SU-DHL-6 (cell line): ENCODE data around the gene CACNG5.

Experiments used
- H2AFZ ChIP-seq: fragments of 200-600 bp; sonication (generic); 2 replicates; pipeline ENCODE4 v1.6.1; 2014; ENCODE audit warnings: low read depth, mild to moderate bottlenecking, moderate library complexity, mixed read lengths, antibody characterized with exemption, low read length; ENCODE audit not compliant: severe bottlenecking
- H3F3A ChIP-seq: fragments of 200-600 bp; shearing (Covaris generic); 2 replicates; pipeline ENCODE4 v1.6.0; 2016; ENCODE audit warnings: antibody characterized with exemption, mild to moderate bottlenecking; ENCODE audit not compliant: insufficient read depth
- H3K27ac ChIP-seq: fragments of 200-600 bp; sonication (generic); 2 replicates; pipeline ENCODE4 v1.5.1; 2016; ENCODE audit warnings: low read depth, mild to moderate bottlenecking, low read length, moderate library complexity, mixed read lengths
- H3K27me3 ChIP-seq: fragments of 200-600 bp; sonication (generic), shearing (Covaris generic); 2 replicates; pipeline ENCODE4 v1.6.0; 2014; ENCODE audit warnings: mild to moderate bottlenecking, low read length
- H3K36me3 ChIP-seq: fragments of 200-600 bp; sonication (generic); 2 replicates; pipeline ENCODE4 v1.6.1; 2014; ENCODE audit warnings: mild to moderate bottlenecking, low read length, mixed read lengths
- H3K4me2 ChIP-seq: fragments of 300-600, 200-600 bp; shearing (Covaris generic), sonication (generic); 2 replicates; pipeline ENCODE4 v1.6.0; 2014; ENCODE audit warnings: low read length, low read depth, mild to moderate bottlenecking; ENCODE audit not compliant: poor library complexity, severe bottlenecking
- H3K4me3 ChIP-seq: fragments of 200-600 bp; sonication (generic); 2 replicates; pipeline ENCODE4 v1.5.1; 2014; ENCODE audit warnings: antibody characterized with exemption, low read length, mild to moderate bottlenecking, mixed read lengths; ENCODE audit not compliant: insufficient read depth, poor library complexity, severe bottlenecking
- H3K79me2 ChIP-seq: fragments of 200-600 bp; sonication (generic); 2 replicates; pipeline ENCODE4 v1.6.1; 2014; ENCODE audit warnings: mild to moderate bottlenecking, low read length, moderate library complexity; ENCODE audit not compliant: insufficient read depth
- H3K9ac ChIP-seq: fragments of 200-600 bp; sonication (generic); 2 replicates; pipeline ENCODE4 v1.7.0; 2014; ENCODE audit warnings: mild to moderate bottlenecking, low read length
- H3K9me2 ChIP-seq: fragments of 200-600 bp; sonication (generic); replicated peaks from 2 replicates; pipeline ENCODE4 v1.6.1; 2014; ENCODE audit warnings: low read length; ENCODE audit not compliant: insufficient read depth
- H3K9me3 ChIP-seq: fragments of 200-600 bp; sonication (generic); 2 replicates; pipeline ENCODE4 v1.6.1; 2014; ENCODE audit warnings: low read length, mixed read lengths; ENCODE audit not compliant: insufficient read depth
- H4K20me1 ChIP-seq: fragments of 200-600 bp; sonication (generic); 2 replicates; pipeline ENCODE4 v1.6.1; 2014; ENCODE audit warnings: low read depth, mild to moderate bottlenecking, antibody characterized with exemption, low read length, moderate library complexity, mixed read lengths
- CTCF ChIP-seq: fragments of 200-600 bp; sonication (generic); IDR thresholded peaks from one replicate; pipeline ENCODE4 v1.5.1; 2017; ENCODE audit warnings: antibody characterized with exemption, mild to moderate bottlenecking, low read length, moderate library complexity; ENCODE audit not compliant: insufficient read depth, poor library complexity, severe bottlenecking
- EZH2phosphoT487 ChIP-seq: fragments of 200-600 bp; sonication (generic), shearing (Covaris generic); conservative IDR thresholded peaks from 2 replicates; pipeline ENCODE4 v1.6.1; 2018; ENCODE audit warnings: mild to moderate bottlenecking, antibody characterized with exemption, low read length, moderate library complexity, mixed read lengths

The CACNG5 gene

GRCh38 chr17:66893863-66894262, 58.9 kb downstream of the CACNG5 start:
- no peak overlapping the region for H3K4me3 ChIP-seq
- no peak overlapping the region for H3K9ac ChIP-seq
- no peaks in the 10 kb centered on the region for H3K9me3 ChIP-seq
- TF ChIP-seq EZH2phosphoT487 (no peak), CTCF (no peak)
- no peaks in the 10 kb centered on the region for H3F3A ChIP-seq
- no peaks in the 10 kb centered on the region for H3K79me2 ChIP-seq
- H3K36me3 ChIP-seq, result no peaks in the 10 kb centered on the region
- H3K4me2 ChIP-seq, result no peak overlapping the region
- H3K27me3 ChIP-seq, result no peaks in the 10 kb centered on the region
- H3K27ac ChIP-seq, result no peak overlapping the region
- no peaks in the 10 kb centered on the region for H4K20me1 ChIP-seq
- no peaks in the 10 kb centered on the region for H3K9me2 ChIP-seq
- H2AFZ ChIP-seq, result no peak overlapping the region

GRCh38 chr17:66897141-66897540, 62.2 kb downstream of the CACNG5 start:
- H2AFZ ChIP-seq, result no peak overlapping the region
- H3F3A ChIP-seq, result no peaks in the 10 kb centered on the region
- TF ChIP-seq CTCF (no peak), EZH2phosphoT487 (no peak)
- H3K36me3 ChIP-seq, result no peaks in the 10 kb centered on the region
- H3K4me3 ChIP-seq, result no peak overlapping the region
- no peaks in the 10 kb centered on the region for H4K20me1 ChIP-seq
- no peaks in the 10 kb centered on the region for H3K9me3 ChIP-seq
- H3K27ac ChIP-seq, result no peak overlapping the region
- no peak overlapping the region for H3K4me2 ChIP-seq
- no peaks in the 10 kb centered on the region for H3K9me2 ChIP-seq
- no peaks in the 10 kb centered on the region for H3K79me2 ChIP-seq
- no peaks in the 10 kb centered on the region for H3K27me3 ChIP-seq
- H3K9ac ChIP-seq, result no peak overlapping the region

GRCh38 chr17:66898536-66898935, 63.6 kb downstream of the CACNG5 start:
- no peaks in the 10 kb centered on the region for H3F3A ChIP-seq
- no peaks in the 10 kb centered on the region for H3K36me3 ChIP-seq
- no peak overlapping the region for H3K27ac ChIP-seq
- H3K27me3 ChIP-seq, result no peaks in the 10 kb centered on the region
- no peaks in the 10 kb centered on the region for H3K79me2 ChIP-seq
- no peak overlapping the region for H3K4me2 ChIP-seq
- TF ChIP-seq EZH2phosphoT487 (no peak), CTCF (no peak)
- H3K9me2 ChIP-seq, result no peaks in the 10 kb centered on the region
- H3K4me3 ChIP-seq, result no peak overlapping the region
- H2AFZ ChIP-seq, result no peak overlapping the region
- no peaks in the 10 kb centered on the region for H3K9me3 ChIP-seq
- H3K9ac ChIP-seq, result no peak overlapping the region
- H4K20me1 ChIP-seq, result no peaks in the 10 kb centered on the region
